BJ (cell line): Measurements from ENCODE around the gene TEX54. TPM values are rescaled to one million over a fixed set of nuclear protein-coding genes. Genes with fewer than 3 reads are reported as not detected.
"Not testable (repeated sequence)": the region's sequence is repeated elsewhere in the genome, so short reads cannot be mapped to it uniquely, and the experiment has no call there.

Experiments
- CTCF ChIA-PET: fragments of 350-600 bp; formaldehyde crosslinking; extraction: SDS; loops from one replicate; lab custom pipeline; 2021; ENCODE audit warnings: antibody characterized with exemption, inconsistent platforms; lab: Yijun Ruan, JAX
- POLR2A ChIA-PET: fragments of 300-600 bp; sonication (Branson Sonifier 250); formaldehyde crosslinking; extraction: SDS; loops from one replicate; lab custom pipeline; 2021; ENCODE audit warnings: antibody characterized with exemption; lab: Charles Lee
- DNase-seq: peaks from one replicate; pipeline ENCODE4 v3.0.0-alpha.2; 2011; ENCODE audit warnings: low read depth
- H3K27me3 ChIP-seq: 2 replicates; pipeline ENCODE4 v1.6.0; 2011; ENCODE audit warnings: low read length; ENCODE audit not compliant: control insufficient read depth, insufficient read depth
- H3K36me3 ChIP-seq: 2 replicates; pipeline ENCODE4 v1.5.1; 2011; ENCODE audit warnings: low read length; ENCODE audit not compliant: control insufficient read depth, insufficient read depth
- H3K4me3 ChIP-seq: 2 replicates; pipeline ENCODE4 v1.5.1; 2011; ENCODE audit warnings: low read depth, mild to moderate bottlenecking, control low read depth, low read length
- polyA plus RNA-seq: library from polyadenylated mRNA; depleted of rRNA; stranded (reverse); fragments of >200 nt; gene quantifications from 2 replicates; pipeline ENCODE4 v1.2.3, GENCODE V29; 2011
- TF ChIP-seq, protein P1 (sequence below): IDR thresholded peaks from 2 replicates; pipeline ENCODE4 v1.5.1; 2011; ENCODE audit warnings: low read depth, mild to moderate bottlenecking, control low read depth, inconsistent platforms, low read length, moderate library complexity; ENCODE audit not compliant: insufficient read depth

Gene TEX54
- polyA plus RNA-seq, 1 experiment: not detected

DNA sequence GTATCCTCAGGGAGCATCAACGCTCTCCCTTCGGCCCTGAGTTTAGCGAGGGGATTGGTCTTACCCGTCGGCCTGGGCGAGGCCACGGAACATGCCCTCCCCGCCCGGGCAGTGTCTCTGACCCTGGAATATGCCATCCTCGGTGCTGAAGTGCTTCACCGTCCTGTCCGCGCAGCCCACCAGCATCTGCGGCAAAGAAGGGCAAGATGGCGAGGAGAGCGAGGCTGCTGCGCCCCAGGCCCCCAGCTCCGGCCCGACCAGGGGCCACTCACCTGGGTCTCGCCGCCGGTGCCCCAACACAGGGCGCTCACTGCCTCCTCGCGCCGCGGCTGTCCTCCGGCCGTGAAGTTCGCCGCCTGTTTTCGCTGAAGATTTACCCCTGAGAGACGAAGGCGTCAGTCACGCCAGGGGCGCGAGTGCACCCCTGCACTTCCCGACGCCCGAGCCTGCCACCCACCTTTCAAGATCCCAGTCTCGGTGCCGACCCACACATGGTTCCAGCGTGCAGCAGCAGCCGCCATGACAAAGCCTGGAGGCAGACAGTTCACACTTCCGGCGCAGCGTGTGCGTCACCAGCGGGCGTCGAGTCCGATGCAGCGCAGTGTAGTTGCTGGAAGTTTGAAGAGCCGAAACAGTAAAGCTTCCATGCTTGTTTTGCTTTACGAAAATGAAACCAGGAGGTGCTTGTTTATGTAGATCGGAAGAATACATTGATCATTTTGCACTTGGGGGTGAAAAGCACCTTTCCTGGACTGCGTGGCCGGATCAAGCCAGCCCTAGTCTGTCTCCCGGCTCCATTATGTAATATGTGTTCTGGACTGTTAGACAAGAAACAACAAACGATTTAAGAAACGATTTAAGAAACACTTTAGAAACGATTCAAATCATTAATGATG, 6.7 kb upstream of the TEX54 start, which contains the start of gene WDR74:
Gene WDR74, minus strand, starts transcription at position 541 of the 896 bp plus-strand sequence. Its CDS starts 20 bp downstream, at position 521.
- TF ChIP-seq, protein P1, sequence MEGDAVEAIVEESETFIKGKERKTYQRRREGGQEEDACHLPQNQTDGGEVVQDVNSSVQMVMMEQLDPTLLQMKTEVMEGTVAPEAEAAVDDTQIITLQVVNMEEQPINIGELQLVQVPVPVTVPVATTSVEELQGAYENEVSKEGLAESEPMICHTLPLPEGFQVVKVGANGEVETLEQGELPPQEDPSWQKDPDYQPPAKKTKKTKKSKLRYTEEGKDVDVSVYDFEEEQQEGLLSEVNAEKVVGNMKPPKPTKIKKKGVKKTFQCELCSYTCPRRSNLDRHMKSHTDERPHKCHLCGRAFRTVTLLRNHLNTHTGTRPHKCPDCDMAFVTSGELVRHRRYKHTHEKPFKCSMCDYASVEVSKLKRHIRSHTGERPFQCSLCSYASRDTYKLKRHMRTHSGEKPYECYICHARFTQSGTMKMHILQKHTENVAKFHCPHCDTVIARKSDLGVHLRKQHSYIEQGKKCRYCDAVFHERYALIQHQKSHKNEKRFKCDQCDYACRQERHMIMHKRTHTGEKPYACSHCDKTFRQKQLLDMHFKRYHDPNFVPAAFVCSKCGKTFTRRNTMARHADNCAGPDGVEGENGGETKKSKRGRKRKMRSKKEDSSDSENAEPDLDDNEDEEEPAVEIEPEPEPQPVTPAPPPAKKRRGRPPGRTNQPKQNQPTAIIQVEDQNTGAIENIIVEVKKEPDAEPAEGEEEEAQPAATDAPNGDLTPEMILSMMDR: no peak
- ChIA-PET CTCF (interaction anchor here (0.6 to 1.4 kb wide), 4 partner anchors 17 to 68 kb away, joined by 3 to 6 read pairs (median 4); partner anchors contain the start of gene TAF6L), POLR2A (interaction anchor here (0.6 kb wide), 4 partner anchors 40 to 1407 kb away, joined by 3 to 13 read pairs (median 6); no protein-coding TSS in a partner anchor)
- H3K36me3 ChIP-seq: peaks cover 12% of the 10 kb centered on the region
- H3K27me3 ChIP-seq: no peaks in the 10 kb centered on the region
- H3K4me3 ChIP-seq: peak within 1 kb of the TSS; percentile 84
- DNase-seq: peak; percentile 59

DNA sequence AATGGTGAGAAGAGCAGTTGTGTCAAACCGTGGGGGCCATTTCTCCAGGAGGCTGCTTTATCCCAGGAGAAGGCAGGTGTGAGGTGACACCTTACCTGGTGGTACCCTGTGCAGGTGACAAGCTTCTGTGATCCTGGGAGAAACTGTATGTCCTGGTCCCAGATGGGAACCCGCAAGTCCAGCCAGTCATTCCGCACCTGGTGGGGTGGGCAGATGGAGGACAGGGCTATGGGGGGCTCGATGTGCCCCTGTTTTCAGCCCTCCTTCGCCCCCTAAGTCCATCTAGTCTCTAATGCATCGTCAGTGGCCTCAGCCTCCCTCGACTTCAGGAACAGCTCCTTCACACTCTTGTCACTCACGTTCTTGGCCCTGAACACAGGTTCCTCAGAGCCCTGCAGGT, 2.7 kb upstream of the TEX54 start:
- TF ChIP-seq, protein P1: no peak
- no peak for DNase-seq
- Histone ChIP-seq H3K36me3 (peaks cover 14% of the 10 kb centered on the region), H3K27me3 (no peaks in the 10 kb centered on the region), H3K4me3 (no peak overlapping the region)
- ChIA-PET POLR2A (no interaction called here), CTCF (interaction anchor here (2.0 kb wide), 1 partner anchor 48 kb away, joined by 7 read pairs; the partner anchor contains the start of gene TMEM179B)

DNA sequence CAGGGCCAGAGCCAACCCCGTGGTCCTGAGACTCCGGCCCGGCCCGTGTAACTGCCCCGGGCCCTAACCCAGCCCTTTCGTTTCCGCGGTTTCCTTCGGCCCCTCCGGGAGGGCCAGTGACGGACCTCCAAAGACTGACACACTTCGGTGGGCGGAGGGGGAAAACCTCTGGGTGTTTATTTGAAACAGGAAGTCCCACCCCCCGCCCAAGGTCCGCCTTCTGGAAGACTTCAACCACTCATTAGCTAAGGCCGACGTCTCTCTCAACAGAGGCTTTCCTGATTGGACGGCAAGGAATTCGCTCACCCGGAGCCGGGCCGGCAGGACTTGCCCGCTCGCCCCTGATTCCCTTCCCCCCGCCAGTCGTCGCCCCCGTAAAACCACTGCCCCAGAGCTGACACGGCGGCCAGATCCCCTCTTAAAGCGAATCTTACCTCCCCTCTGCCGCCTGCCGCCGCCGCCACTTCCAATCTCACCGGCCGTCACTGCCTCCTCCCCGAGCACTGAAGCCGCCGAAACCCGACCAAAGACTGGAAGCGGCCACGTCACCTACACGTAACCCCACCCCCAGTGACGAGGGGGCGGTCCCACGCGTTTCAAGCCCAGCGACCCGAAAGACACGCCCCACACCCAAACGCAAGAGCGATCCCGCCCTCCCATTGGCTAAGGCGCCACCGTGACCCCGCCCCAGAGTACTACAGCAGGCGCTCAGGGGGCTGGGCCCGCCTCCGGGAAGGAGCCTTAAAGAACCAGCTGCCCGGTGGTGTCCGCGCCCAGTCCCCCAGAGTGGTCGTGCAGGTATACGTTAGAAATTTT, 913 bp downstream of the TEX54 start, which contains the start of gene STX5:
Gene STX5, minus strand, starts transcription at position 532 of the 816 bp plus-strand sequence. CDS start 808 bp downstream, outside the sequence.
- H3K36me3 ChIP-seq: peaks cover 24% of the 10 kb centered on the region
- peak within 1 kb of the TSS; percentile 92 for H3K4me3 ChIP-seq
- ChIA-PET POLR2A (interaction anchor here (0.5 to 2.2 kb wide), 10 partner anchors 9 to 1689 kb away, joined by 3 to 21 read pairs (median 4); partner anchors contain the start of gene TAF6L), CTCF (interaction anchor here (0.6 to 1.6 kb wide), 6 partner anchors 19 to 1829 kb away, joined by 3 to 5 read pairs (median 4); no protein-coding TSS in a partner anchor)
- peak; percentile 89 for DNase-seq
- TF ChIP-seq, protein P1: no peak
- H3K27me3 ChIP-seq: no peaks in the 10 kb centered on the region

DNA sequence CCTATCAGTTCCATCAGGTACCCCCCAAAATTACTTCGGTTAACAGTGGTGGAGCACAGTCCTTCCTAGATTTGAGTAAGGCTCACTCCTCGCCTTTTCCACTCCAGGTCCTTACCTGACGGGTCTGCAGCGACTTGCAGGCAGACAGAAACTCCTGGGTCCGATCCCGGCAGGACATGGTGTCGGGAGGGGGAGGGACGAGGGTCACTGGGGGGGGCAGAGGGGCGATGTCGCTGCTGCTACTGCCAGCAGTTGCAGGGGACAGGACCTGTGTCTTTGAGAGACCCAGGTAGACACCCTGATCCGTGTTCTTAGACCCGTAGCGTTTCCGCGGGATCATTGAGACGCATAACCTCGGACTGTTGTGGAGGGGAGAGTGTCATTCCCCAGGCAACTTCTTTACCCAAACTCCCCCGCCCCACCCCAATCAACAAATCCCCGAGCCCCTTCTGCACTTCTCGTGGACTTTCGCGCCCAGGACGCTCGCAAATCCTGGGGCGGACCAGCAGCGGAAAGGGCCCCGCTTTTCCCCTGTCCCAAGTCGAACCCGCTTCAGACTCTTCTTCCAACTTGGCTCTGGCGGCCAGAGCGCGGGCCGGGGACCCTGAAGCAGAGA, 1.6 kb downstream of the TEX54 start:
- ChIA-PET CTCF (interaction anchor here (1.0 to 1.6 kb wide), 2 partner anchors 23 to 45 kb away, joined by 3 to 5 read pairs; no protein-coding TSS in a partner anchor), POLR2A (interaction anchor here (0.5 to 2.2 kb wide), 6 partner anchors 10 to 60 kb away, joined by 3 to 21 read pairs (median 6); partner anchors contain the start of gene TAF6L)
- no peak for DNase-seq
- TF ChIP-seq, protein P1: no peak
- no peaks in the 10 kb centered on the region for H3K27me3 ChIP-seq
- H3K4me3 ChIP-seq: peak overlapping the region; percentile 92
- peaks cover 24% of the 10 kb centered on the region for H3K36me3 ChIP-seq

DNA sequence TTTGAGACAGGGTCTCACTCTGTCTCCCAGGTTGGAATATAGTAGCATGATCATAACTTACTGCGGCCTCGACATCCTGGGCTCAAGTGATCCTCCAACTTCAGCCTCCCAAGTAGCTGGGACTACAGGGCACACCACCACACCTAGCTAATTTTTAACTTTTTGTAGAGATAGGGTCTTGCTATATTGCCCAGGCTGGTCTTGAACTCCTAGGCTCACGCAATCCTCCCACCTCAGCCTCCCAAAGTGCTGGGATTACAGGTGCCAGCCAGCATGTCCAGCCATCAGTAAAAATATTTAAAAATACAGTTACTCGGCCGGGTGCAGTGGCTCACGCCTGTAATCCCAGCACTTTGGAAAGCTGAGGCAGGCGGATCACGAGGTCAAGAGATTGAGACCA, 4.5 kb downstream of the TEX54 start:
- not testable (repeated sequence) for DNase-seq, H3K27me3 ChIP-seq, H3K4me3 ChIP-seq
- ChIA-PET CTCF (interaction anchor here (2.4 to 3.2 kb wide), 2 partner anchors 12 to 42 kb away, joined by 6 to 24 read pairs; partner anchors contain the start of gene TMEM179B), POLR2A (interaction anchor here (0.5 kb wide), 1 partner anchor 84 kb away, joined by 4 read pairs; no protein-coding TSS in a partner anchor)
- H3K36me3 ChIP-seq: peaks cover 27% of the 10 kb centered on the region
